NCI-H128 (cell line): ENCODE measurements around the gene QRICH2.
"Not testable (repeated sequence)": the region's sequence is repeated elsewhere in the genome, so short reads cannot be mapped to it uniquely, and the experiment has no call there.

Experiments used
- DNase-seq: peaks from one replicate; lab custom pipeline; 2025; ENCODE audit not compliant: unreplicated experiment; lab: John Stamatoyannopoulos, UW

The QRICH2 gene

DNA sequence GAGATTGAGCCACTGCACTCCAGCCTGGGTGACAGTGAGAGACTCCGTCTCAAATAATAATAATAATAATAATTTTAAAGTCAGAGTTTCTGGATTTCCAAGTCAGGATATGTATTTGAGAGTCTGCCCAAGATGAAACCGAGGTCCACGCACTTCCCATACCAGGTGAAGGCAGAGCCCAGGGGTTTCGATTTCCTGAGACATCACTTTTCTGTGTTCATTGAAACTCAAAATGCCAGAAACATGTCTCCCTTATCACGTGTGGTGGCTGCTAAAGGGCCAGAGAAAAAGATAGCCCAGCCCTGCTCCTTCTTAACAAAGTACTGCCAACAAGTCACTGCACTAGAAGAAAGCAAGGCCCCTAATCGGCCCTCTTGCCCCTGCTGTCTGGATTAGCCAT is 57.9 kb downstream of the QRICH2 start:
- no peak for DNase-seq

GRCh38 chr17:76248013-76248782 is 59.9 kb downstream of the QRICH2 start:
- no peak for DNase-seq

DNA sequence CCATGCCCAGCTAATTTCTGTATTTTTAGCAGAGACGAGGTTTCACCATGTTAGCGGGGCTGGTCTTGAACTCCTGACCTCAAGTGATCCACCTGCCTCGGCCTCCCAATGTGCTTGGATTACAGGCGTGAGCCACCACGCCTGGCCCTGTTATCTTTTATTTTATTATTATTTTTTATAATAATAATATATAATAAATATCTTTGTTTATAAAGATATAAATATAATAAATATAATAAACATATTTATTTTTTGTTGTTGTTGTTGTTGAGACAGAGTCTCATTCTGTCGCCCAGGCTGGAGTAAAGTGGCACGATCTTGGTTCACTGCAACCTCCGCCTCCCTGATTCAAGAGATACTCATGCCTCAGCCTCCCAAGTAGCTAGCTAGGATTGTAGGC is 60.8 kb downstream of the QRICH2 start:
- no peak for DNase-seq

GRCh38 chr17:76246080-76247066 is 61.7 kb downstream of the QRICH2 start:
- DNase-seq, result no peak

DNA sequence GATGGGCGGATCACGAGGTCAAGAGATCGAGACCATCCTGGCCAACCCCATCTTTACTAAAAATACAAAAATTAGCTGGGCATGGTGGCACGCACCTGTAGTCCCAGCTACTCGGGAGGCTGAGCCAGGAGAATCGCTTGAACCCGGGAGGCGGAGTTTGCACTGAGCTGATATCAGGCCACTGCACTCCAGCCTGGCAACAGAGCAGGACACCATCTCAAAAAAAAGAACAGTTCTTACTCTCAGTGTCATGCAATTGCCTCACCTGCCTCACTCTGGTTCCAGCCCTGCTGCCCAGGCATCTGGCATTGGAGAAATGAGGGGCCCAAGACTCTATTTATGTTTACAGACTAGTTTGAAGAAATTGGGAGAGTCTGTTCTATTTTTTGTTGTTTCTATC is 63.4 kb downstream of the QRICH2 start:
- DNase-seq, result not testable (repeated sequence)

DNA sequence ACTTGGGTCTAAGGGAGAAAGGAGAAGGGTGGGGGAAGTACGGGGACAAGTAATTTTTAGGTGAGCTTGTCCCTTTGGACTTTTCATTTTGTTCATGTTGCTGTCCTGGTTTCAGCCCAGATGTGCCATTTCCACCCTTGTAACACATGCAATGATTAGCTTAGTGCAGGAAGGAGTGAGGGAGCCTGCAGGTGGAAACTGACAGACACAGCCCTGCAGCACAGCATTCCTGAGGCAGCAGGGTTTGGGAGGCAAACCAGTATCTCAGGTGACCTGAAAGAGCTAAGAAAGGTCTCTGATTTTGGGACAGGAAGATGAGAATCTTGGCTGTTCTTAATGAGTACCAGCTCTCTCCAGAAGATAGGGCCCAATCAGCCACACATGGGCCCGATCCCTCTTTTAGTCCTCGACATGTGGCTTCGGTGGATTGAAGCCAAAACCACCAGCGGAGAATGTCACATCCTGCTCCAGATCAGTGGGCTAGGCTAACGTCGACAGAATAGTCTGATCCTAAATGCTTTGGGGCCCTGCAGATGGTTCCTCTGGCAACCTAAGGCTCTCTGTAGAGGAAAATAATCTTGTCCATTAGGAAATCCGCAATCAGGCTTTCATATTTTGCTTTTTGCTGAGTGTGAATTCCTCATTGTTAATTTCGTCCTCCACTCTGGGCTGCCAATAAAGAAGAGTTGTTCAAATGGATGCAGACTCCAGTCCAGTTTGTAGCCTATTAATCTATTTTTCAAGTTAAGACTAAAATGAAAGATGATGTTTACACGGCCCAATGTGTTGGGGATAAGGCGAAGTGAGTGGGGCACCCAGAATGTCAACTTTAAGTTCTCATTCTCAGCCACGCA is 64.0 kb downstream of the QRICH2 start:
- DNase-seq, result no peak

- DNase-seq, result no peak
These were observed 66.3 kb downstream of the QRICH2 start for GRCh38 chr17:76241691-76242255.

GRCh38 chr17:76241204-76241538 is 66.9 kb downstream of the QRICH2 start:
- DNase-seq, result no peak

GRCh38 chr17:76240461-76241203 is 67.4 kb downstream of the QRICH2 start, which contains the start of gene RNF157:
RNF157 (minus strand) TSS chr17:76240493; CDS start chr17:76240240, 253 bp downstream.
- no peak for DNase-seq

GRCh38 chr17:76239538-76240274 is 68.4 kb downstream of the QRICH2 start:
- DNase-seq, result no peak

DNA sequence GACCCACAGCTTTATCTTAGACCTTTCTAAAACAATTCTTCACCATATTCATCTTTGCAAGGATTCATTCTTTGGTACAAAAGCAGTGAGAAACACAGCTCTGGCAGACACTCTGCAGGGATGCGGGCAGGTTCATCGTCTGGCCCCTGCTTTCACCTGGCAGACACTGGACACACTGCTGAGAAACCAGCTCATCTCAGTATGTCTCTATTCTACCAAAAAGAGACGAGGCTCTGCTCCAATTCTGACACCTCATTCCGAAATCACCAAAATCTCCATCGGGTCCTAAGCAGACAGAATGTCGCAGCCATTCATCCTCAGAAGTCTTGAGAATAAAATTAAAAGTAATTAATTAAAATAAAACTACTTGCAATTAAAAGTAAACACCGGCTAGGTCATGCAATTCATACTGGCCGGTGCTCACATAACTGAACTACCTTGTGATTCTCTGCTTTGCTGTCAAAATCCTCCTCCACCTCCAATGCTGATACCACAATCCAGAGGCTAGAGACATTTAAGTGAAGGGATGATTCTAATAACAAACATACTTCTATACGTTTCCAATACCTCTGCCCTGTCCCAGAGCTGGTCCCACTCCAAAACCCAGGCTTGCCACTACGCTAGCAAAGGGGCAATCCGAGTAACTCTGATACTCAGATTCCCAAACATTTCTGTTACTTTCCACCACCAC is 69.1 kb downstream of the QRICH2 start:
- no peak for DNase-seq

GRCh38 chr17:76237859-76238313 is 70.2 kb downstream of the QRICH2 start:
- DNase-seq, result no peak

DNA sequence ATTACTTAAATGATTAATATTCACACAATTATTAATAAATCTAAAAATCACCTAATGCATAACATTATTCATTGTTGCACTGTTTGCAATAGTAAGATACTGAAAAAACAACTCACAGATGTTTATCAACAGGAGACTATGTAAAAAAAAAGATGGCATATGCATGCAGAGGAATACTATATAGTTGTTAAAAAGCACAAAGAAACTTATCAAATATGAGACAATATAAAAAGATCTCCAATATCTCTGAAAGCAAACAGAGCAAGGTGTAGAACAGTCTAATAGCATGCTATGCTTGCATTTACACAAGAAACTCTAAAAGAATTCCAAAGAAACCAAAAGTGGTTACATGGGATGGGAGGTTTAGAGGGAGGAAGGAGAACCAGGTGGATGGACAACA is 71.5 kb downstream of the QRICH2 start:
- no peak for DNase-seq

DNA sequence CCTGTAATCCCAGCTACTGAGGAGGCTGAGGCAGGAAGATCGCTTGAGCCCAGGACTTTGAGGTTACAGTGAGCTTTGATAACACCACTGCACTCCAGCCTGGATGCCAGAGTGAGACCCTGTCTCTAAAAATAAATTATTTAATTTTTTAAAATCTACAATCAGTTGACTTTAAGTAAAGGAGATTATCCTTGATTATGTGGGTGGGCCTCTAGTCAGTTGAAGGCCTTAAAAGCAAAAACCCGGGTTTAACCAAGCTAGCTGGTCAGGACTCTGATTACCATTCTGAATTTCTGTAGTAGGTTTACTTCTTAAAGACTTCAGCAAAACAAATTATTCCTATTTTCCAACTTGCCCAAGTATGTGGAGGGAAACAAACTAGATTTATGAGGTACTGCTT is 72.2 kb downstream of the QRICH2 start:
- no peak for DNase-seq

DNA sequence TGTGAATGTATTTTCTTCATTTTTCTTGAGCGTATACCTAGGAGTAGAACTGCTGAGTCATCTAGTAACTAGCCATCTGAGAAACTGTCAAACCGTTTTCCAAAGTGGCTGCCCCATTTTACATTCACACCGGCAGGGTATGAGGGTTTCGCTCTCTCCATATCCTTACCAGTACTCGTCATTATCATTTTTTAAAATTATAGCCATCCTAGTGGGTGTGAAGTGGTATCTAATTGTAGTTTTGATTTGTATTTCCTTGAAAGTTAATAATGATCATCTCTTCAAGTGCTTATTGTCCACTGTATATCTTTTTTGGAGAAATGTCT is 73.8 kb downstream of the QRICH2 start:
- DNase-seq, result no peak

DNA sequence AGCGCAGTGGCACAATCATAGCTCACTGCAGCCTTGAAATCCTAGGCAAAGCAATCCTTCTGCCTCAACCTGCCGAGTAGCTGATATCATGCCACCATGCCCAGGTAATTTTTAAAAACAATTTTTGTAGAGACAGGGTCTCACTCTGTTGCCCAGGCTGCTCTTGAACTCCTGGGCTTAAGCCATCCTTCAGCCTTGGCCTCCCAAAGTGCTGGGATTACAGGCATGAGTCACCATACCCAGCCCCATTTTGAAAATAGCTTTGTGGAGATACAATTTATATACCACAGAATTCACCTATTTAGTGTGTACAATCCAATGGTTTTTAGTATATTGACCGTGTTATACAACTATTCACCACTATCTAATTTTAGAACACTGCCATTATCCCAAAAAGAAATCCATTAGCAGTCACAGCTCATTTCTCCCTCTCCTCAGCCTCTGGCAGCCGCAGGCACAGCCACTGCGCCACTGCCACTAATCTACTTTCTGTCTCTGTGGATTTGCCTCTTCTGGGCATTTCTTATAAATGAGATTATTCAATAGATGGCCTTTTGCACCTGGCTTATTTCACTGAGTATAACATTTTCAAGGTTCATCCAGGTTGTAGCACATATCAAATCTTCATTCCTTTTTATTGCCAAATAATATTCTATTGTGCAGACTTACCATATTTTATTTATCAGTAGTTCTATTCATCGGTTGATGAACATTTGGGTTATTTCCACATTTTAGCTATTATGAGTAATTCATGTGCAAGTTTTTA is 74.3 kb downstream of the QRICH2 start:
- DNase-seq, result no peak

DNA sequence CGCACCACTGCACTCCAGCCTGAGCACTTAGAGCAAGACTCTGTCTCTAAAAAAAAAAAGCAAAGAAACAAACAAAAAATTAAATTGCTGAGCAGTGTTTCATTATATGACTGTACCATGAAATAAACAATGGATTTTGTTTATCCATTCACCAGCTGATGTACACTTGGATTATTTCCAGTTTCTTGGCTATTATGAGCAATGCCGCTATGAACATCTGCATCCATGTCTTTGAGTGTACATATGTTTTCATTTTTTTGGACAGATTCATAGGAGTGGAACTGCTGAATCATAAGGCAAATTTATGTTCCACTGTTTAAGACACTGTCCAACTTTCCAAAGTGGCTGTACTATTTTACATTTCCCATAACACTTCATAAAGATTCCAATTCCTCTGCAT is 75.7 kb downstream of the QRICH2 start:
- DNase-seq, result no peak

DNA sequence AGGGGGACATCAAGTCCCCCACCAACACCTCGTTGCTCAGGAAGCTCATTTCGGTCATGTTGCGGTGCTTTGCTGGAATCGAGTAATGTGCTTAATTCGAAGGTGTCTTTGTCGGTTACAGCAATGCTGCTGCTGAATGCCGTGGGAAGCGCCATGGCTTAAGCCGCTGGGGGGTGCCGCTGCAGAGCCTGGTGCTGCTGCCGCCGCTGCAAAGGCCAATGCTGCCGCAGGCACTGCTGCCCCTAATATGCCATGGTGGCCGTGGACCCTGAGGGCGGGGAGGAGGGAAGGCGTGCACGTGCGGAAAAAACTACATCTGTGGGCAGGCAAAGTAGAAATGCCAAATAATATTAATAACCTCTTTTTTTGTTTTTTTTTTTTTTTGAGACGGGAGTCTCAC is 81.3 kb downstream of the QRICH2 start:
- not testable (repeated sequence) for DNase-seq
